ENCODE measurements around the gene IFT27.

DNA sequence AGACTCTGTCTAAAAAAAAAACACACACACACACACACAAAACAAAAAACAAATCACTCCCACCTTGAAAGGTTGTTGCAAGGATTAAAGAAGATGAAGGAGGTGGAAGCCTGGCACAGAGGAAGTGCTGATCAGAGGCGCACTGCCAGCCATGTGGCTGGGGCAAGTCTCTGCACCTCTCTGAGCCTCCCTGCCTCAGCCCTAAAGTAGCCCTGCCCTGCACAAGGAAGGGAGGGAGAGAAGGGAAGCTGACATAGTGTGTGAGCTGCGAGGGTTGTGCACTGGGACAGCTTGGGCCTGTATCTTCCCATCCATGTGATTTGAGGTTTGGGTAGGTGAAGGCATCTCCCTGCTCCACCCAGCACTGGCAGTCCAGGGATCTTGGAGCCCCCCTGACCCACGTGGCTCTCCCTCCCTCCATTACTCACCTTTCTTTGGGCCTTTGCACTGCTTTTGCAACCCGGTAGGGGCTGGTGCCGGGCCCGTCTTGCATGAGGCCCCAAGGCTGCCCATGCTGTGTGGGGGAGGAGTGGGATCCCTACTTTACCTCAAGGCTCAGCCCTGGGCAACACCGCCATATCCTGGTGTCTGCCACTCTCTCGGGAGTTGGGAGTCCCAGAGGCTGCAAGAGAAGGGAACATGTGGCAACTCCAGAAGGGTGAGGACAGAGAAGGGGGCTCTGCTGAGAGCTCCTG is 30.5 kb downstream of the IFT27 start:
- TF ChIP-seq, protein P1, sequence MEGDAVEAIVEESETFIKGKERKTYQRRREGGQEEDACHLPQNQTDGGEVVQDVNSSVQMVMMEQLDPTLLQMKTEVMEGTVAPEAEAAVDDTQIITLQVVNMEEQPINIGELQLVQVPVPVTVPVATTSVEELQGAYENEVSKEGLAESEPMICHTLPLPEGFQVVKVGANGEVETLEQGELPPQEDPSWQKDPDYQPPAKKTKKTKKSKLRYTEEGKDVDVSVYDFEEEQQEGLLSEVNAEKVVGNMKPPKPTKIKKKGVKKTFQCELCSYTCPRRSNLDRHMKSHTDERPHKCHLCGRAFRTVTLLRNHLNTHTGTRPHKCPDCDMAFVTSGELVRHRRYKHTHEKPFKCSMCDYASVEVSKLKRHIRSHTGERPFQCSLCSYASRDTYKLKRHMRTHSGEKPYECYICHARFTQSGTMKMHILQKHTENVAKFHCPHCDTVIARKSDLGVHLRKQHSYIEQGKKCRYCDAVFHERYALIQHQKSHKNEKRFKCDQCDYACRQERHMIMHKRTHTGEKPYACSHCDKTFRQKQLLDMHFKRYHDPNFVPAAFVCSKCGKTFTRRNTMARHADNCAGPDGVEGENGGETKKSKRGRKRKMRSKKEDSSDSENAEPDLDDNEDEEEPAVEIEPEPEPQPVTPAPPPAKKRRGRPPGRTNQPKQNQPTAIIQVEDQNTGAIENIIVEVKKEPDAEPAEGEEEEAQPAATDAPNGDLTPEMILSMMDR (optimal IDR thresholded peaks at IDR 0.05 in 1 of 3, IDR thresholded peaks at IDR 0.05 in 1 of 3, conservative IDR thresholded peaks at IDR 0.05 in 1 of 3; ENCODE audit: extremely low read depth in 1 of 3, insufficient read depth in 2 of 3, low read length in 3 of 3): no peak
- no peak for TF ChIP-seq EZH2 (IDR thresholded peaks at IDR 0.05; ENCODE audit: low read length)
